HepG2 (cell line): ENCODE results near the gene GINS2. TPM values are rescaled to one million over a fixed set of nuclear protein-coding genes. Genes with fewer than 3 reads are reported as not detected.

Experiments
- AGO2 ChIP-seq: fragments of 200-400 bp; formaldehyde crosslinking; optimal IDR thresholded peaks from 2 replicates; pipeline ENCODE3; 2017; ENCODE audit warnings: mild to moderate bottlenecking, low read depth, low read length, moderate library complexity
- ATF1 ChIP-seq: IDR thresholded peaks from 2 replicates; pipeline ENCODE4 v1.6.1; 2016; ENCODE audit warnings: mild to moderate bottlenecking, control low read depth
- ATF6 ChIP-seq: sonication (generic); formaldehyde crosslinking; conservative IDR thresholded peaks from 2 replicates; pipeline ENCODE4 v1.4.0; 2020; ENCODE audit warnings: missing genetic modification reagents
- DMTF1 ChIP-seq: sonication (generic); formaldehyde crosslinking; IDR thresholded peaks from 2 replicates; pipeline ENCODE4 v1.4.0; 2020; ENCODE audit warnings: mild to moderate bottlenecking, missing genetic modification reagents
- NR3C1 ChIP-seq: sonication (generic); formaldehyde crosslinking; IDR thresholded peaks from 2 replicates; pipeline ENCODE4 v1.4.0; 2020; ENCODE audit warnings: missing genetic modification reagents
- SOX6 ChIP-seq, 2 experiments: fragments of 450-650 bp in 1 of 2; sonication (generic) in 1 of 2; formaldehyde crosslinking in 1 of 2; IDR thresholded peaks; 2 replicates each; pipeline versions ENCODE4 v1.4.0 to v1.6.1; 2017 to 2020; ENCODE audit warnings: antibody characterized with exemption in 1 of 2, mild to moderate bottlenecking in 1 of 2, missing genetic modification reagents in 1 of 2
- YEATS2 ChIP-seq: sonication (generic); formaldehyde crosslinking; IDR thresholded peaks from 2 replicates; pipeline ENCODE4 v1.4.0; 2020; ENCODE audit warnings: missing genetic modification reagents, borderline replicate concordance
- ZBTB40 ChIP-seq, 2 experiments: fragments of 450-650 bp in 1 of 2; sonication (generic) in 1 of 2; formaldehyde crosslinking in 1 of 2; IDR thresholded peaks; 2 replicates each; pipeline versions ENCODE4 v1.6.1 to v1.8.0; 2016 to 2022; ENCODE audit warnings: antibody characterized with exemption in 1 of 2, mild to moderate bottlenecking in 1 of 2, missing genetic modification reagents in 1 of 2
- ZBTB7A ChIP-seq: sonication (generic); formaldehyde crosslinking; IDR thresholded peaks from 2 replicates; pipeline ENCODE4 v1.8.0; 2022; ENCODE audit warnings: mild to moderate bottlenecking, missing genetic modification reagents
- ZNF275 ChIP-seq: sonication (generic); formaldehyde crosslinking; IDR thresholded peaks from 2 replicates; pipeline ENCODE4 v1.8.0; 2022; ENCODE audit warnings: missing genetic modification reagents, mild to moderate bottlenecking, inconsistent platforms, borderline replicate concordance
- ZNF577 ChIP-seq: sonication (generic); formaldehyde crosslinking; IDR thresholded peaks from 2 replicates; pipeline ENCODE4 v1.4.0; 2020; ENCODE audit warnings: mild to moderate bottlenecking, low read depth, missing genetic modification reagents, borderline replicate concordance
- polyA plus RNA-seq, 8 experiments: library from polyadenylated mRNA; depleted of rRNA in 3 of 8; stranded (reverse) in 7 of 8; unstranded in 1 of 8; fragments of >200 nt; fragmentation: Illumina TruSeq in 4 of 8; extraction: Trizol in 4 of 8; gene quantifications; 2 replicates each; pipeline versions ENCODE4 v1.2.1 to v1.2.3, GENCODE V29; 2011 to 2016; ENCODE audit warnings: low read depth in 4 of 8, missing spikeins in 1 of 8, mixed read lengths in 1 of 8; ENCODE audit not compliant: insufficient read depth in 1 of 8
- total RNA-seq, 5 experiments: library from RNA; depleted of rRNA; stranded (reverse); fragments of >200 nt; fragmentation: Illumina TruSeq; extraction: Trizol; gene quantifications; 2 replicates each; pipeline ENCODE4 v1.2.3, GENCODE V29; 2016; ENCODE audit warnings: low read depth in 1 of 5

GINS2 gene
- total and polyA plus RNA-seq, 2 of the 13 experiments (the other 11 are each of a cell fraction or from before 2014, with no cell fraction given) = 10.6 to 48.3 TPM

GRCh38 chr16:85632709-85633437, 55.9 kb downstream of the GINS2 start (continued):
- TF ChIP-seq ZNF275 (CRISPR knock-in tag) (no peak), AGO2 (peak; percentile 73), DMTF1 (no peak), ATF1 (CRISPR knock-in tag) (no peak), SOX6 (IDR thresholded peaks at IDR 0.05) (no peak), SOX6 (CRISPR knock-in tag; IDR thresholded peaks at IDR 0.05) (no peak), NR3C1 (CRISPR knock-in tag) (no peak), ATF6 (CRISPR knock-in tag) (no peak), ZBTB7A (no peak), ZBTB40 (IDR thresholded peaks at IDR 0.05) (no peak), ZBTB40 (CRISPR knock-in tag; IDR thresholded peaks at IDR 0.05) (no peak), YEATS2 (CRISPR knock-in tag) (no peak), ZNF577 (CRISPR knock-in tag) (no peak)
